Mesendoderm (in vitro differentiated cells): Measurements from ENCODE around the gene BTRC.
"Not testable (repeated sequence)": the region's sequence is repeated elsewhere in the genome, so short reads cannot be mapped to it uniquely, and the experiment has no call there.

Experiments
- DNase-seq: peaks from one replicate; pipeline ENCODE4 v3.0.0; 2013
- H2AK5ac ChIP-seq: 2 replicates; pipeline ENCODE4 v1.6.1; 2013; ENCODE audit warnings: low read length, inconsistent platforms
- H2BK120ac ChIP-seq: 2 replicates; pipeline ENCODE4 v1.6.1; 2013; ENCODE audit warnings: low read depth, mild to moderate bottlenecking, low read length, moderate library complexity, mixed read lengths
- H2BK15ac ChIP-seq: replicated peaks from 2 replicates; pipeline ENCODE4 v1.6.1; 2013; ENCODE audit warnings: low read depth, mild to moderate bottlenecking, moderate library complexity
- H2BK5ac ChIP-seq: 2 replicates; pipeline ENCODE4 v1.6.1; 2013; ENCODE audit warnings: low read length, inconsistent platforms
- H3K18ac ChIP-seq: 2 replicates; pipeline ENCODE4 v1.6.1; 2013; ENCODE audit warnings: mild to moderate bottlenecking, low read length, mixed read lengths
- H3K23ac ChIP-seq: one replicate; pipeline ENCODE4 v1.6.1; 2013; ENCODE audit warnings: low read length
- H3K27ac ChIP-seq: 2 replicates; pipeline ENCODE4 v1.5.1; 2013; ENCODE audit warnings: low read depth, mild to moderate bottlenecking, inconsistent platforms, low read length, moderate library complexity
- H3K27me3 ChIP-seq: 2 replicates; pipeline ENCODE4 v1.6.1; 2013; ENCODE audit warnings: low read length, control low read depth, mild to moderate bottlenecking, inconsistent platforms; ENCODE audit not compliant: insufficient read depth, poor library complexity
- H3K36me3 ChIP-seq: 2 replicates; pipeline ENCODE4 v1.6.1; 2013; ENCODE audit warnings: low read length, inconsistent platforms; ENCODE audit not compliant: control insufficient read depth, insufficient read depth
- H3K4ac ChIP-seq: one replicate; pipeline ENCODE4 v1.6.1; 2013; ENCODE audit warnings: low read depth, mild to moderate bottlenecking, low read length, moderate library complexity
- H3K4me1 ChIP-seq: 2 replicates; pipeline ENCODE4 v1.6.1; 2013; ENCODE audit warnings: low read depth, low read length, inconsistent platforms; ENCODE audit not compliant: control insufficient read depth
- H3K4me2 ChIP-seq: 2 replicates; pipeline ENCODE4 v1.6.1; 2013; ENCODE audit warnings: low read length
- H3K4me3 ChIP-seq: 2 replicates; pipeline ENCODE4 v1.5.1; 2013; ENCODE audit warnings: mild to moderate bottlenecking, low read length
- H3K56ac ChIP-seq: one replicate; pipeline ENCODE4 v1.6.1; 2013; ENCODE audit warnings: low read length
- H3K79me1 ChIP-seq: 2 replicates; pipeline ENCODE4 v1.6.1; 2013; ENCODE audit warnings: low read length, inconsistent platforms
- H3K79me2 ChIP-seq: 2 replicates; pipeline ENCODE4 v1.6.1; 2013; ENCODE audit warnings: mild to moderate bottlenecking, low read length; ENCODE audit not compliant: control insufficient read depth, insufficient read depth
- H3K9ac ChIP-seq: 2 replicates; pipeline ENCODE4 v1.6.1; 2013; ENCODE audit warnings: low read length, inconsistent platforms
- H4K5ac ChIP-seq: one replicate; pipeline ENCODE4 v1.6.1; 2013; ENCODE audit warnings: low read length
- H4K8ac ChIP-seq: one replicate; pipeline ENCODE4 v1.6.1; 2013; ENCODE audit warnings: low read depth, mild to moderate bottlenecking, control low read depth, low read length, moderate library complexity
- WGBS: extraction: QIAGEN DNeasy Blood & Tissue Kit; methylation state at CpG from one replicate; pipeline ENCODE4 v1.1.7; 2013; ENCODE audit warnings: low lambda C conversion rate, missing lambda C conversion rate; ENCODE audit not compliant: insufficient coverage; ENCODE audit errors: extremely low coverage; 5-methylcytosine and 5-hydroxymethylcytosine counted together

The BTRC gene

GRCh38 chr10:101352857-101353256 is 1.1 kb upstream of the BTRC start:
- H2BK5ac ChIP-seq, H2BK15ac ChIP-seq, DNase-seq, H4K8ac ChIP-seq, H4K5ac ChIP-seq, H2BK120ac ChIP-seq, H3K23ac ChIP-seq, H3K27ac ChIP-seq, H3K4me2 ChIP-seq, H3K36me3 ChIP-seq, H3K27me3 ChIP-seq, H3K4me1 ChIP-seq, H2AK5ac ChIP-seq, H3K4ac ChIP-seq, H3K9ac ChIP-seq, H3K56ac ChIP-seq, H3K79me2 ChIP-seq, H3K18ac ChIP-seq, H3K79me1 ChIP-seq, H3K4me3 ChIP-seq: not testable (repeated sequence)
- WGBS, result no CpG with 5 or more reads among the region's 10 CpGs

DNA sequence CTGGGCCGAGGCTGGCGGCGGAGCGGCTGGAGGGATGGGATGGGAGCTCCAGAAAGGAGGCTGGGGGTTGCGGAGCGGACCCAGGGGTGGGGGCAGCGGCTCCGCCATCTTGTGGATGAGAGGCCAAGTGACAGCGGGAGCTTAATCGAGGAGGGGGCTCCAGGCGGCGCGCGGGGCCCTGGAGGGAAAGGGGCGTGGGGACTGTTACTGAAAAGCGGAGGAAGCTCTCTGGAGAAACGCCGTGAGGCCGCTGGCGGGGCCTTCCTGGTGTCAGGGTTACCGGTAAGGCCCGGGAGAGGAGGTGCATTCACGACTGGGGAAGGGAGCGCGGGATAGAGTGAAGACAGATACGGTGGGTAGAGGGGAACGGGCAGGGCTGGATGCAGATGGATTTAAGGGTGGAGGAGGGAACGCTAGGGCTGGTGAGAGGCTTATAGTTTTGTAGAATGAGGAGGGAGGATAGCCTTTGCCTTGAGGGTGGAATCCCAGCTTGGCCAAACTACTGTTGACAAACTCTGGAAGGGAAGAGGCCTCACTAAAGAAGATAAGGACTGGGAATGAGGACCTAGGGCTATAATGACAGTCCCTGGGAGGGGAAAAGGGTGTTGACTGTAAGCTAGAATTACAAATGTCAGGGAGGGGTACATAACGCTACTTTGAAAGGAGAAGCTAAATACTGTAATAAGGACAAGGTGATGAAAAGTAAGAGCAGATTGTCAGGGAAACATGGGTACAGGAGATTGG is 535 bp downstream of the BTRC start:
- Histone ChIP-seq H2AK5ac (no peak overlapping the region), H4K8ac (no peak overlapping the region), H3K36me3 (no peaks in the 10 kb centered on the region), H3K4ac (no peak overlapping the region), H3K4me3 (peak overlapping the region; percentile 22), H3K27ac (peak overlapping the region; percentile 94), H3K4me2 (peak overlapping the region; percentile 10), H3K18ac (peak overlapping the region; percentile 72), H3K56ac (peak overlapping the region; percentile 99), H3K9ac (peak overlapping the region; percentile 71), H4K5ac (no peak overlapping the region), H3K23ac (peak overlapping the region; percentile 80), H3K79me1 (no peaks in the 10 kb centered on the region), H3K4me1 (no peaks in the 10 kb centered on the region), H3K79me2 (no peaks in the 10 kb centered on the region), H2BK120ac (no peak overlapping the region), H2BK15ac (no peak overlapping the region), H3K27me3 (no peaks in the 10 kb centered on the region), H2BK5ac (peak overlapping the region; percentile 36)
- DNase-seq, result peak; percentile 87
- WGBS, result no CpG with 5 or more reads among the region's 29 CpGs

DNA sequence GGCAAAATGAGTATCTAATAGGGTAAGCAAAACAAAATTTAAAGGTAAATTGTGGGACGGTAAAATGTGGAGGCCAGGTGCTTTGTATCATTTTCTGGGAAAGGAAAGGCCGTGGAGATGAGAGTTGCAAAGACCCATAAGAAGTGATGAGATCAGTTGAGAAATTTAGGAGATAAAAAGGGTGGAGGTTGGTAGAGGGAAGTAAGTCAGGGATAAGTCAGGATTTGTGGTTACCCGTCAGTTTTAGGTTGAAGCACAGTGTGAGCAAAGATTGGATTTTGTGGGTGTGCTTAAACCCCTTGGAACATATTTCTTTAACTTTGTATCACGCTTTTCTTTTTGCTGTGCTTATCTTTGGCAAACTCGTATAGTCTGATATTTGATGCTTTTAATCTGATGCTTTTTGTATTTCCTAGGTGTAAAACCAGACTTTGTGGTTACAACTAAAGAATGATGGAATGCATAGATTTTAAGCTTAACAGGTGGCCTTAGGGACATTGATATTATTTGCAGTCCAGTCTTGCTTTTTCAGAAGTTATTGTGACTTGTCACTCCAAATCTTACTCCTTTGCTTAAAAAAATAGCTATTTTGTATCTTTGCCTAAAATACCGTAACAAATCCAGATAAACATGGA is 1.2 kb downstream of the BTRC start:
- Histone ChIP-seq H3K79me1 (no peaks in the 10 kb centered on the region), H3K4me1 (no peaks in the 10 kb centered on the region), H3K79me2 (no peaks in the 10 kb centered on the region), H2BK120ac (no peak overlapping the region), H3K27me3 (no peaks in the 10 kb centered on the region), H3K9ac (peak overlapping the region; percentile 71), H4K5ac (no peak overlapping the region), H3K4me3 (no peak overlapping the region), H3K4ac (no peak overlapping the region), H2BK5ac (no peak overlapping the region), H3K23ac (no peak overlapping the region), H2AK5ac (no peak overlapping the region), H4K8ac (no peak overlapping the region), H3K56ac (peak overlapping the region; percentile 27), H3K27ac (no peak overlapping the region), H3K4me2 (peak overlapping the region; percentile 10), H3K18ac (no peak overlapping the region), H3K36me3 (no peaks in the 10 kb centered on the region), H2BK15ac (no peak overlapping the region)
- WGBS, result no CpG with 5 or more reads among the region's 6 CpGs
- no peak for DNase-seq

- no peak overlapping the region for H2BK5ac ChIP-seq
- H4K8ac ChIP-seq, result no peak overlapping the region
- H3K4me2 ChIP-seq, result no peak overlapping the region
- H3K27ac ChIP-seq, result no peak overlapping the region
- no peaks in the 10 kb centered on the region for H3K27me3 ChIP-seq
- H3K9ac ChIP-seq, result no peak overlapping the region
- H2AK5ac ChIP-seq, result no peak overlapping the region
- H3K4ac ChIP-seq, result no peak overlapping the region
- H3K79me2 ChIP-seq, result no peaks in the 10 kb centered on the region
- no peak overlapping the region for H3K56ac ChIP-seq
- no peak overlapping the region for H3K4me3 ChIP-seq
- no peaks in the 10 kb centered on the region for H3K79me1 ChIP-seq
- no peak overlapping the region for H4K5ac ChIP-seq
- no peak overlapping the region for H3K23ac ChIP-seq
- H3K36me3 ChIP-seq, result no peaks in the 10 kb centered on the region
- no CpG with 5 or more reads among the region's 5 CpGs for WGBS
- DNase-seq, result no peak
- no peak overlapping the region for H3K18ac ChIP-seq
- no peaks in the 10 kb centered on the region for H3K4me1 ChIP-seq
- no peak overlapping the region for H2BK15ac ChIP-seq
- H2BK120ac ChIP-seq, result no peak overlapping the region
These were observed 2.2 kb downstream of the BTRC start for GRCh38 chr10:101356132-101356531.

GRCh38 chr10:101357958-101358357 is 4.0 kb downstream of the BTRC start:
- Histone ChIP-seq H3K56ac (no peak overlapping the region), H4K5ac (no peak overlapping the region), H3K79me2 (no peaks in the 10 kb centered on the region), H3K27me3 (no peaks in the 10 kb centered on the region), H3K36me3 (no peaks in the 10 kb centered on the region), H3K9ac (no peak overlapping the region), H3K4me1 (no peaks in the 10 kb centered on the region), H3K4ac (no peak overlapping the region), H3K18ac (no peak overlapping the region), H3K23ac (no peak overlapping the region), H3K4me3 (no peak overlapping the region), H3K4me2 (no peak overlapping the region), H3K27ac (no peak overlapping the region), H4K8ac (no peak overlapping the region), H3K79me1 (no peaks in the 10 kb centered on the region), H2BK120ac (no peak overlapping the region), H2AK5ac (no peak overlapping the region), H2BK5ac (no peak overlapping the region), H2BK15ac (no peak overlapping the region)
- no peak for DNase-seq
- no CpG with 5 or more reads among the region's 4 CpGs for WGBS
